ENCODE data around the gene SLX9.
"Not testable (repeated sequence)": the region's sequence is repeated elsewhere in the genome, so short reads cannot be mapped to it uniquely, and the experiment has no call there.

SLX9 gene

DNA sequence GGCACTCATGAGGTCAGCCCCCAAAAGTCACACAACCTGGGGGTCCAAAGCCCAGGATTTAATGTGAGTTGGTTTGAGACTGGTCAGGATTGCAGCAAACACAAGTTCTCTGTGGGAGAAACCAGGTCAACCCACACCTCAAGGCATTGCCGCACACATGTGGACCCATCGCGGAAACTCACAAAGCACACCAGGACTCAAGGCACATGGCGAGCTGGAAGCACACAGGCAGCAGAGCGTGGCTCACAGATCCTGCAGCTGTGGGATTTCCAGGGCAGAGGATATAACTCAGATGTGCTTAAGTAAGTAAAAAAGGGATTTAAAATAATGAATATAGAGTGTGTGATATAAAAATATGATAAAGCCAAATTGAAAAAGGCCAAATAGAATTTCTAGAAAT, 82.9 kb downstream of the SLX9 start:
- no peak for DNase-seq

DNA sequence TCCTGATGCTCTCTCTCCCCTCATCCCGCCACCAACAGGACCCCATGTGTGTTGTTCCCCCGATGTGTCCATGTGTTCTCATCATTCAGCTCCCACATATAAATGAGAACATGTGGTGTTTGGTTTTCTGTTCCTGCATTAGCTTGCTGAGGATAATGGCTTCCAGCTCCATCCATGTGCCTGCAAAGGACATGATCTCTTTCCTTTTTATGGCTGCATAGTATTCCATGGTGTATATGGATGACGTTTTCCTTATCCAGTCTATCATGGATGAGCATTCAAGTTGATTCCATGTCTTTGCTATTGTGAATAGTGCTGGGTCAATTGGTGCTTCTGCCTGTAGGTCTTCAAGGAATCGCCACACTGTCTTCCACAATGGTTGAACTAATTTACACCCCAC, 84.7 kb downstream of the SLX9 start:
- not testable (repeated sequence) for DNase-seq

DNA sequence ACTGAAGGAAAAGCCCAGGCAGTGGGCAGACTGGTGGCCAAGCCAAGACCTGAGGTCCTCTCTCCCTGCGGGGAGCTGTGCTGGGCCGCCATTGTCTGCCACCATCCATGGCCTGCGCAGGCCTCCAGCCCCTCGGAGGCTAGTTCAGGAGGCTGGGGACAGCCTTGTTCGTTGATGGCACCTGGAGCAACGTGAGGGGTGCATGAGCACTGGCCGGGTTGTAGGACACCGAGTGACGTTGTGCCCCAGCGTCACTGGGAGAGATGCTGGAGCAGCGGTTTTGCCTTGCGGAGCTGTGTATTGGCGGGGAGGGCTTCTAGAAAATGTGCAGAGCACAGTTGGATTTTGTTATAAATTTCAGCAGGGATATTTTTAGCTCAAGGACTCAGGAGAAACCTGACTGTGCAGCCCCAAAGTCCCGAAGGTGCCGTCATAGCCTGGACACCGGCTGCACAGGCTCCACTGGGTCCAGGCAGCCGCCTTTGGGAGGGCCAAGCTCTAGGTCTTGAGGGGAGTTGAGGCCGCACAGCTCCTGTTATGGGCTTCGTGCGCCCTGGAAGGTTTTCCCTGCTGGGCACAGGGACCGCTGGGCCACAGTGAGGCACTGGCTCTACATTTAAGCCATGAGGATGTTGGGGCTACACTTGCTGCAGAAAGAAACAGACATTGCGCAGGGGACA, 86.4 kb downstream of the SLX9 start:
- DNase-seq = no peak
